ENCODE measurements around the gene HMGCR.
A peak's percentile ranks its signal among the peaks of the same experiment; 100 is the strongest.

HMGCR gene

DNA sequence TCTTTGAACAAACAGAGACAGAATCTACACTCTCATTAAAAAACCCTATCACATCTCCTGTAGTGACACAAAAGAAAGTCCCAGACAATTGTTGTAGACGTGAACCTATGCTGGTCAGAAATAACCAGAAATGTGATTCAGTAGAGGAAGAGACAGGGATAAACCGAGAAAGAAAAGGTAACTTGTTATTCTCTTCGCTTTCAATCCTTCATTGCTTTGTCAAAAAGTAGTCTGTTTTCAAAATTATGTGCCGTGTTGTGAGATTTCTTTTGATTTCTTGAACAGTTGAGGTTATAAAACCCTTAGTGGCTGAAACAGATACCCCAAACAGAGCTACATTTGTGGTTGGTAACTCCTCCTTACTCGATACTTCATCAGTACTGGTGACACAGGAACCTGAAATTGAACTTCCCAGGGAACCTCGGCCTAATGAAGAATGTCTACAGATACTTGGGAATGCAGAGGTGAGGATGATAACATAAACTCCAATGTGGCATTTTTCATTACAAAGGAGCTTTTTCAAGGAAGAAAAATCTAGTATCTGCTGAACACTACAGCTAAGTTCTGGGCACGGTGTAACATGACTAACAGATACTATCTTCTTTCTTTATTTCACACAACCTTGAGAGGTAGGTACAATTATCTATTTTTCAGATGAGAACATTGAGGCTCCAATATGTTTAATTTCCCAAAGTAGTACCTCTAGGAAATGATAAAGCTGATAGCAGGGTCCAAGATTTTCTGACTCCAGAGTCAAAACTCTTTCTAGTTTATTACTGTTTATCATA is 14.3 kb downstream of the HMGCR start:
- Mint-ChIP-seq H3K36me3 (ENCODE audit: low read depth) (peaks cover 75% of the 10 kb centered on the region), H3K9me3 (no peaks in the 10 kb centered on the region), H3K4me1 (no peaks in the 10 kb centered on the region), H3K27me3 (ENCODE audit: low read depth, poor library complexity) (no peaks in the 10 kb centered on the region), H3K27ac (no peak overlapping the region), H3K4me3 (no peak overlapping the region)
- DNase-seq = no peak
- TF ChIP-seq, protein P1, sequence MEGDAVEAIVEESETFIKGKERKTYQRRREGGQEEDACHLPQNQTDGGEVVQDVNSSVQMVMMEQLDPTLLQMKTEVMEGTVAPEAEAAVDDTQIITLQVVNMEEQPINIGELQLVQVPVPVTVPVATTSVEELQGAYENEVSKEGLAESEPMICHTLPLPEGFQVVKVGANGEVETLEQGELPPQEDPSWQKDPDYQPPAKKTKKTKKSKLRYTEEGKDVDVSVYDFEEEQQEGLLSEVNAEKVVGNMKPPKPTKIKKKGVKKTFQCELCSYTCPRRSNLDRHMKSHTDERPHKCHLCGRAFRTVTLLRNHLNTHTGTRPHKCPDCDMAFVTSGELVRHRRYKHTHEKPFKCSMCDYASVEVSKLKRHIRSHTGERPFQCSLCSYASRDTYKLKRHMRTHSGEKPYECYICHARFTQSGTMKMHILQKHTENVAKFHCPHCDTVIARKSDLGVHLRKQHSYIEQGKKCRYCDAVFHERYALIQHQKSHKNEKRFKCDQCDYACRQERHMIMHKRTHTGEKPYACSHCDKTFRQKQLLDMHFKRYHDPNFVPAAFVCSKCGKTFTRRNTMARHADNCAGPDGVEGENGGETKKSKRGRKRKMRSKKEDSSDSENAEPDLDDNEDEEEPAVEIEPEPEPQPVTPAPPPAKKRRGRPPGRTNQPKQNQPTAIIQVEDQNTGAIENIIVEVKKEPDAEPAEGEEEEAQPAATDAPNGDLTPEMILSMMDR (IDR thresholded peaks at IDR 0.05) = no peak

DNA sequence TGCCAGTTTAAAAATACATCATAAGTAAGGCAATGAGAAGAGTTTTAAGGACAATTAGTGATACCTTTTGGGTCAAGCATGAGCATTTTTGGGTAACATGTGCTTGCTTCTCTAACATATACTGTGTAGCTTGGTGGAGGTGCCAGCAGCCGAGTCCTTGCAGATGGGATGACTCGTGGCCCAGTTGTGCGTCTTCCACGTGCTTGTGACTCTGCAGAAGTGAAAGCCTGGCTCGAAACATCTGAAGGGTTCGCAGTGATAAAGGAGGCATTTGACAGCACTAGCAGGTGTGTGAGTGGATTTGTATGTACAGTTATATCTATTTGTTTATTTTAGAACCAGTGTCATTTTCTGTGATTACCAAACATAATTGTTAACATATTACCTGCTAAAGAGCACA is 18.2 kb downstream of the HMGCR start:
- Mint-ChIP-seq H3K4me3 (no peak overlapping the region), H3K4me1 (no peaks in the 10 kb centered on the region), H3K27me3 (ENCODE audit: low read depth, poor library complexity) (no peaks in the 10 kb centered on the region), H3K27ac (no peak overlapping the region), H3K9me3 (no peaks in the 10 kb centered on the region), H3K36me3 (ENCODE audit: low read depth) (peaks cover 78% of the 10 kb centered on the region)
- TF ChIP-seq, protein P1 (IDR thresholded peaks at IDR 0.05) = no peak
- DNase-seq = no peak

DNA sequence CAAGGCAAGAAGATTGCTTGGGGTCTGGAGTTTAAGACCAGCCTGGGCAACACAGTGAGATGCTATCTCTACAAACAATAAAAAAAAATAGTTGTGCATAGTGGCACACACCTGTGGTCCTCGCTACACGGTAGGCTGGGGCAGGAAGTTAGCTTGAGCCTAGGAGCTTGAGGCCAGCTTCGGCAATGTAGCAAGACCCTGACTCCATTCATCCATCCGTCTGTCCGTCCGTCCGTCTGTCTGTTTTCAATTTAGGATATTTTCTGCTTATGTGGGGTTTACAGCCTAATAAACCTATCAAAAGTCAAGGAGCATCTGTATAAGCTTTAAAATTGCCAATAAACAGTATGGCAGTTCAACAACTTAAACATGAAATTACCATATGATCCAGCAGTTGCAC is 19.7 kb downstream of the HMGCR start:
- Mint-ChIP-seq H3K27ac (no peak overlapping the region), H3K27me3 (ENCODE audit: low read depth, poor library complexity) (no peaks in the 10 kb centered on the region), H3K4me1 (no peaks in the 10 kb centered on the region), H3K4me3 (no peak overlapping the region), H3K9me3 (no peaks in the 10 kb centered on the region), H3K36me3 (ENCODE audit: low read depth) (peaks cover 72% of the 10 kb centered on the region)
- TF ChIP-seq, protein P1 (IDR thresholded peaks at IDR 0.05) = no peak
- no peak for DNase-seq

DNA sequence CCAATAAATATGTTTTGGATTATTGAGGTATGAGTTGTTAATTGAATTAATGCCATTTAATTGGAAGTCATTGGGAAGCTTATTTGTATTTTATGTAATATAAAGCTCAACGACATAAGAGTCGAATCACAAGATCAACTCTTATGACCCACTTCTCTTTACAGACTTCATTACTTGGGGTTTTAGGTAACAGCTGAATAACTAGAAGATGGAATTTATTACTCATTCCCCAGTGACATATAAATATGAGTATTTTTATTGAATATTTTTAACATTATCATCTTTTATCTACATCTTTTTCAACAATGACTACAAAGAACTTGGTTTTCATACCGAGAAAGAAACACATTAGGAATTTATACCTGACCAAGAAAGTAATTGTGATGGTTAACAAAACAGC is 21.1 kb downstream of the HMGCR start:
- Mint-ChIP-seq H3K36me3 (ENCODE audit: low read depth) (peaks cover 69% of the 10 kb centered on the region), H3K4me3 (no peak overlapping the region), H3K9me3 (no peaks in the 10 kb centered on the region), H3K4me1 (peaks cover under 1% of the 10 kb centered on the region), H3K27ac (no peak overlapping the region), H3K27me3 (ENCODE audit: low read depth, poor library complexity) (no peaks in the 10 kb centered on the region)
- TF ChIP-seq, protein P1 (IDR thresholded peaks at IDR 0.05) = no peak
- DNase-seq = no peak

DNA sequence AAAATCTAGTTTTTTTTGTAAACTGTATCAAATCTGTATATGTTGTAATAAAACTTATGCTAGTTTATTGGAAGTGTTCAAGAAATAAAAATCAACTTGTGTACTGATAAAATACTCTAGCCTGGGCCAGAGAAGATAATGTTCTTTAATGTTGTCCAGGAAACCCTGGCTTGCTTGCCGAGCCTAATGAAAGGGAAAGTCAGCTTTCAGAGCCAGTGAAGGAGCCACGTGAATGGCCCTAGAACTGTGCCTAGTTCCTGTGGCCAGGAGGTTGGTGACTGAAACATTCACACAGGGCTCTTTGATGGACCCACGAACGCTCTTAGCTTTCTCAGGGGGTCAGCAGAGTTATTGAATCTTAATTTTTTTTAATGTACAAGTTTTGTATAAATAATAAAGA is 24.3 kb downstream of the HMGCR start:
- H3K27ac Mint-ChIP-seq = peak overlapping the region; percentile 98
- DNase-seq = no peak
- no peaks in the 10 kb centered on the region for H3K9me3 Mint-ChIP-seq
- peaks cover 7% of the 10 kb centered on the region for H3K4me1 Mint-ChIP-seq
- H3K27me3 Mint-ChIP-seq (ENCODE audit: low read depth, poor library complexity) = peaks cover 3% of the 10 kb centered on the region
- TF ChIP-seq, protein P1 (IDR thresholded peaks at IDR 0.05) = no peak
- H3K36me3 Mint-ChIP-seq (ENCODE audit: low read depth) = peaks cover 52% of the 10 kb centered on the region
- no peak overlapping the region for H3K4me3 Mint-ChIP-seq

DNA sequence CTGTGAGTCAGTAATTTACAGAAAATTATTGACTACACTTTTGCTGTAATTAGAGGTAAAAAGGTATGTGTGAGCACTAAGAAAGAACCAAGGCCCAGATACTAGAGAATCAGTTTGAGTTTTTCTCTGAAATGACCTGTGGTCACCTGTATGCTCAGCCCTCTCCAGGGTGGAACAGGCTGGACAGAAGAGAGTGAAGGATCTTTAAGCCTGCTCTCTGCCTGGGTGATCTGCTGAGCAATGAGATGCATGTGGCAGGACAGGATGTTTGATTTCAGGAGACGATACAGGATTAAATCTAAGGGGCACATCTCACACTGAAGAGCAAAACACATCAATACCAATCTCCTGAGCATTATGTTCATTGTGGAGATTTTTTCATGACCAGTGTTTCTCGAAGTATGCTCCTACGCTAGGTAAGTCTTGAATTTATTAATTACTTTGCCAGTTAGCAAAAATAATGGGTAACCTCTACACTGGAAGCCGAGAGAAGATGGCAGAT is 25.5 kb downstream of the HMGCR start:
- peaks cover 7% of the 10 kb centered on the region for H3K4me1 Mint-ChIP-seq
- peaks cover 3% of the 10 kb centered on the region for H3K27me3 Mint-ChIP-seq (ENCODE audit: low read depth, poor library complexity)
- H3K27ac Mint-ChIP-seq = peak overlapping the region; percentile 98
- DNase-seq = no peak
- H3K4me3 Mint-ChIP-seq = no peak overlapping the region
- TF ChIP-seq, protein P1 (IDR thresholded peaks at IDR 0.05) = no peak
- H3K36me3 Mint-ChIP-seq (ENCODE audit: low read depth) = peaks cover 40% of the 10 kb centered on the region
- no peaks in the 10 kb centered on the region for H3K9me3 Mint-ChIP-seq

Data from nephron progenitor cell (in vitro differentiated cells).